ENCODE data around the gene RAB7A.

GRCh38 chr3:128861491-128861890 lies 135.5 kb downstream of the RAB7A start:
- TF ChIP-seq CTCF (IDR thresholded peaks at IDR 0.05) (no peak), POLR2A (IDR thresholded peaks at IDR 0.05) (no peak)
